A549 (cell line): Measurements from ENCODE around the gene FLYWCH1.

Experiments
- FOXS1 ChIP-seq: fragments of 250-450 bp; sonication (Bioruptor Pico); IDR thresholded peaks from 2 replicates; pipeline ENCODE4 v1.5.0; 2020; ENCODE audit warnings: mild to moderate bottlenecking, moderate library complexity
- POLR2A ChIP-seq: IDR thresholded peaks from 2 replicates; pipeline ENCODE4 v1.6.1; 2012; ENCODE audit warnings: mild to moderate bottlenecking, low read length
- TF ChIP-seq, protein P1 (sequence below): fragments of >200 bp; sonication (Bioruptor Twin); formaldehyde crosslinking; IDR thresholded peaks from 3 replicates; pipeline ENCODE4 v1.5.1; 2016
- TF ChIP-seq, protein P2 (sequence below): IDR thresholded peaks from 2 replicates; pipeline ENCODE4 v1.6.1; 2012

DNA sequence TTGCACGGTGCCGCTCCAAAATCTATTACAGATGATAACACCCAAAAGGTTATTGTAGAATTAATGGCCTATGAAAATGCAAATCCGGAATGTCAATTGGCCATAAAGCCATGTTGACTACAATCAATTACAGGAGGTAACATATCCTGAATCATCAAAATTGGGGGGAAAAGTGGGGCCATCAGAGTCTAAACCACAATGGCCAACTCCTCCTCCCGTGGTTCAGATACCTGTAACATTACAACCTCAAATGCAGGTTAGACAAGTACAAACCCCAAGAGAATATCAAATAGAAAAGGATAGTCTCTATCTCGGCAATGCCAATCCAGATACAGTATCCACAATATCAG is 14.9 kb downstream of the FLYWCH1 start:
- TF ChIP-seq, protein P1, sequence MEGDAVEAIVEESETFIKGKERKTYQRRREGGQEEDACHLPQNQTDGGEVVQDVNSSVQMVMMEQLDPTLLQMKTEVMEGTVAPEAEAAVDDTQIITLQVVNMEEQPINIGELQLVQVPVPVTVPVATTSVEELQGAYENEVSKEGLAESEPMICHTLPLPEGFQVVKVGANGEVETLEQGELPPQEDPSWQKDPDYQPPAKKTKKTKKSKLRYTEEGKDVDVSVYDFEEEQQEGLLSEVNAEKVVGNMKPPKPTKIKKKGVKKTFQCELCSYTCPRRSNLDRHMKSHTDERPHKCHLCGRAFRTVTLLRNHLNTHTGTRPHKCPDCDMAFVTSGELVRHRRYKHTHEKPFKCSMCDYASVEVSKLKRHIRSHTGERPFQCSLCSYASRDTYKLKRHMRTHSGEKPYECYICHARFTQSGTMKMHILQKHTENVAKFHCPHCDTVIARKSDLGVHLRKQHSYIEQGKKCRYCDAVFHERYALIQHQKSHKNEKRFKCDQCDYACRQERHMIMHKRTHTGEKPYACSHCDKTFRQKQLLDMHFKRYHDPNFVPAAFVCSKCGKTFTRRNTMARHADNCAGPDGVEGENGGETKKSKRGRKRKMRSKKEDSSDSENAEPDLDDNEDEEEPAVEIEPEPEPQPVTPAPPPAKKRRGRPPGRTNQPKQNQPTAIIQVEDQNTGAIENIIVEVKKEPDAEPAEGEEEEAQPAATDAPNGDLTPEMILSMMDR, result no peak
- no peak for TF ChIP-seq POLR2A
- no peak for TF ChIP-seq FOXS1 (CRISPR knock-in tag)
- TF ChIP-seq, protein P2, sequence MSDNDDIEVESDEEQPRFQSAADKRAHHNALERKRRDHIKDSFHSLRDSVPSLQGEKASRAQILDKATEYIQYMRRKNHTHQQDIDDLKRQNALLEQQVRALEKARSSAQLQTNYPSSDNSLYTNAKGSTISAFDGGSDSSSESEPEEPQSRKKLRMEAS, result no peak
